GM21529 (cell line): ENCODE measurements around the gene HPSE.

Source experiments
- ATAC-seq: cut with Tn5 transposase; IDR thresholded peaks from one replicate; pipeline ENCODE4 v1.9.1; 2021; ENCODE audit not compliant: unreplicated experiment

The HPSE gene

DNA sequence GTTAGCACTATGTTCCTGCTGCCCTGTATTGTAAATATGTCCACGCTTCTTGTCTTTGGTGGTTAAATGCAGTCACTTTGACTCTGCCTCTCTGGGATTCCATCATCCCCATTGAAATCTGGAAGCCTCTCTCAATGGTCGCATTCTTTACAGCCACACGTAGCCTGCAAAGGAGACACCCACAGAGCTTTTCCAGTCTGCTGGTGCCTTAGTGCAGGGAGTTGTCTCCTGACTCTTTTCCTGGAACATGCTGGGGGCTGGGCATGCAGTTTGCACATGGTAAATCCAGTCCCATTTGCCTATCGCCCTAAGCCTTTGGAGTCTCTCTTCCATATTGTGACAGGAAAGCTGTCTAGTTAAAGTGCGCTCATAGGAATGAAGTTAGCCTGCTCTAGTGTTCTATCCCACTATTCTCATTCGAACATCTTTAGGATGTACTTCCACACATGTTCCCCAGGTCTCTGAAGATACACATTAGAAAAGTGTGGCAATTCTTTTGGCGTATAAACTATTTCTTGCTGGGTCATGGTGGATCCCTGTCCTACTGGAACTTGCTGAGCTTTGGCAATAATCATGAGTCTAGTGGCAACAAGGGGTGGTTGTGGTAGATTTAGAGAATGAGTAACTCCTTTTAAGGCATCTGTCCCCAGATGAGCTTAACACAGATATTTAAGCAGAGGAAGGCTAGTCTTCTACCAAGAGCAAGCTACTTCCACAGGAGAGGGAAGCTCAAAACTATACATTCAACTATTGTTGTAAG, 83.8 kb downstream of the HPSE start:
- no peak for ATAC-seq

GRCh38 chr4:83248486-83248885, 86.2 kb downstream of the HPSE start:
- ATAC-seq, result no peak

GRCh38 chr4:83247415-83248357, 87.0 kb downstream of the HPSE start:
- ATAC-seq, result no peak
